Colonic mucosa (tissue), 4 donors: Measurements from ENCODE around the gene CD83. TPM values are rescaled to one million over a fixed set of nuclear protein-coding genes. Genes with fewer than 3 reads are reported as not detected.

Experiments
- DNase-seq: peaks from one replicate; pipeline ENCODE4 v3.0.0-alpha.2; 2020
- H3K27ac ChIP-seq: fragments of 200-600 bp; one replicate; pipeline ENCODE4 v1.8.0; 2021
- H3K27me3 ChIP-seq: fragments of 200-600 bp; one replicate; pipeline ENCODE4 v1.8.0; 2021
- H3K36me3 ChIP-seq: fragments of 200-600 bp; one replicate; pipeline ENCODE4 v1.8.0; 2021
- H3K4me1 ChIP-seq: fragments of 200-600 bp; one replicate; pipeline ENCODE4 v1.8.0; 2021; ENCODE audit warnings: mild to moderate bottlenecking
- H3K4me3 ChIP-seq: fragments of 200-600 bp; one replicate; pipeline ENCODE4 v1.8.0; 2021
- H3K9ac ChIP-seq, 2 donors: one replicate each; pipeline ENCODE4 v1.7.0; 2013; ENCODE audit warnings: control low read depth in 2 of 2, low read depth in 2 of 2, low read length in 2 of 2
- H3K9me3 ChIP-seq: fragments of 200-600 bp; one replicate; pipeline ENCODE4 v1.8.0; 2021
- CTCF ChIP-seq: fragments of 200-600 bp; IDR thresholded peaks from one replicate; pipeline ENCODE4 v1.8.0; 2022; ENCODE audit warnings: antibody characterized with exemption, mild to moderate bottlenecking
- intact Hi-C: fragments of 100-400 bp; cut with DNase I; formaldehyde crosslinking; loops from one replicate; pipeline ENCODE4 v1.14.1; 2022
- total RNA-seq, 2 donors: library from RNA; stranded (reverse); fragmentation: NEBNext Ultra II Directional in 1 of 2; extraction: Animal tissue kit (Norgen Biotek cat#: 25700) in 1 of 2; gene quantifications; one replicate each; pipeline ENCODE4 v1.2.1, GENCODE V29; 2021
- donor health status: healthy.
- donor health status: DM: no; HTN: no; CAD: no.
- donor health status: DM: no; HTN: no; CAD: no.

The CD83 gene
- total RNA-seq, 2 donors from 2014 or later, result 2.8 TPM

DNA sequence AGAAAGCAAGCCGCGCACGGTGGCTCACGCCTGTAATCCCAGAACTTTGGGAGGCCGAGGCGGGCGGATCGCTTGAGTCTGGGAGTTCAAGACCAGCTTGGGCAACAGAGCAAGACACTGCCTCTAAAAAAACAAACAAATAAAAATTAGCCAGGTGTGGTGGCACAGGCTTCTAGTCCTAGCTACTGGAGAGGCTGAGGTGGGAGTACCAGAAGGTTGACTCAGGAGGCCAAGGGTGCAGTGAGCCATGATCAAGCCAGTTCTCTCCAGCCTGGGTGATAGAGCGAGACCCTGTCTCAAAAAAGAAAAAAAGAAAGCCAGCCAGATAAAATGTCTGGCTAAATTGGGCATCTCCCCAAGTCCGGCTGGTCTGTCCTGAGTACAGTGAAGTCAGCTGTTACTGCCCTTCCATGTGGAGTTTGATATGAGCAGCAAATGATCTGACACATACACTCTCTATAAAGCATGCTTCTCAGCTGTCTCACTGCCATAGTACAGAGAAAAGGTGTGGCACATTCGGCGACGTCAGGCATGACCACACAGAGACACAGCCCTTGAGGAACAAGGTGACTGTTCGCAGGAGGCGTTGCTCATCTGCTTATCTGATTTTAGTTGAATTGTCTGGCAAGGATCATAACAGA is 13.0 kb downstream of the CD83 start:
- H3K27ac ChIP-seq, result no peak overlapping the region
- intact Hi-C loops, result no loop called here
- no peaks in the 10 kb centered on the region for H3K9me3 ChIP-seq
- H3K27me3 ChIP-seq, result no peaks in the 10 kb centered on the region
- no peak for DNase-seq
- H3K36me3 ChIP-seq, result no peaks in the 10 kb centered on the region
- no peak overlapping the region for H3K4me3 ChIP-seq
- H3K4me1 ChIP-seq, result no peaks in the 10 kb centered on the region
- H3K9ac ChIP-seq, result no peak overlapping the region
- no peak for TF ChIP-seq CTCF

- Histone ChIP-seq H3K36me3 (no peaks in the 10 kb centered on the region), H3K27ac (no peak overlapping the region), H3K27me3 (no peaks in the 10 kb centered on the region), H3K4me3 (no peak overlapping the region), H3K9me3 (no peaks in the 10 kb centered on the region), H3K9ac (no peak overlapping the region), H3K4me1 (no peaks in the 10 kb centered on the region)
- DNase-seq, result no peak
- TF ChIP-seq CTCF, result no peak
- intact Hi-C loops, result no loop called here
Measured at GRCh38 chr6:14131579-14131978, 14.0 kb downstream of the CD83 start.

GRCh38 chr6:14132244-14132920 is 14.8 kb downstream of the CD83 start:
- H3K9ac ChIP-seq, result no peak overlapping the region
- no peak overlapping the region for H3K4me3 ChIP-seq
- no peaks in the 10 kb centered on the region for H3K36me3 ChIP-seq
- no peak overlapping the region for H3K27ac ChIP-seq
- no peak for TF ChIP-seq CTCF
- intact Hi-C loops, result no loop called here
- no peaks in the 10 kb centered on the region for H3K27me3 ChIP-seq
- no peaks in the 10 kb centered on the region for H3K9me3 ChIP-seq
- H3K4me1 ChIP-seq, result no peaks in the 10 kb centered on the region
- DNase-seq, result no peak

DNA sequence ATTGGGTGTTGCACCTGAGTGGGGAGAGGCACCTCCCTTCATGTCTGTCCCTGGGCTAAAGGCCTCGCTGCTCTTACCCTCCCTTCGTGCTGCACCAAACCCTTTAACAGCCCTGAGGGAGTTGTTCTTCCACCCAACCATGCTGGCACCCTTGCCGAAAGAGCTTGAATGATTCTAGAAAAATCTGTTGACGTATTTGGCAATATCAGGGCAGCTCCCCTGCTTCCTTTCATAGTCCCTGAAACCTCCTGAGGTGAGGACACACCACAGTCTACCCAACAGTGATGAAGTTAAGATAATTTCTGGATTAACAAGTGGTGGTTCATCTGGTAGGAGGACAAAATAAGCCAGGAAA is 15.3 kb downstream of the CD83 start:
- H3K27me3 ChIP-seq, result no peaks in the 10 kb centered on the region
- TF ChIP-seq CTCF, result no peak
- DNase-seq, result no peak
- no peak overlapping the region for H3K9ac ChIP-seq
- intact Hi-C loops, result no loop called here
- no peaks in the 10 kb centered on the region for H3K36me3 ChIP-seq
- H3K27ac ChIP-seq, result no peak overlapping the region
- no peaks in the 10 kb centered on the region for H3K4me1 ChIP-seq
- H3K4me3 ChIP-seq, result no peak overlapping the region
- no peaks in the 10 kb centered on the region for H3K9me3 ChIP-seq

- no peaks in the 10 kb centered on the region for H3K36me3 ChIP-seq
- H3K27ac ChIP-seq, result no peak overlapping the region
- intact Hi-C loops, result no loop called here
- no peak overlapping the region for H3K4me3 ChIP-seq
- H3K4me1 ChIP-seq, result no peaks in the 10 kb centered on the region
- H3K9me3 ChIP-seq, result no peaks in the 10 kb centered on the region
- DNase-seq, result no peak
- TF ChIP-seq CTCF, result no peak
- H3K27me3 ChIP-seq, result no peaks in the 10 kb centered on the region
- H3K9ac ChIP-seq, result no peak overlapping the region
Measured at GRCh38 chr6:14134211-14134910, 16.8 kb downstream of the CD83 start.
